HG02798 (cell line): ENCODE data around the gene NTN3.

Experiments used
- ATAC-seq: cut with Tn5 transposase; IDR thresholded peaks from one replicate; pipeline ENCODE4 v1.9.1; 2021; ENCODE audit warnings: mild to moderate bottlenecking; ENCODE audit not compliant: unreplicated experiment, poor library complexity

The NTN3 gene

GRCh38 chr16:2494616-2495015, 23.5 kb downstream of the NTN3 start:
- ATAC-seq: no peak

- ATAC-seq: no peak
Observed at GRCh38 chr16:2495041-2495440, 23.9 kb downstream of the NTN3 start.

GRCh38 chr16:2496223-2497115, 25.4 kb downstream of the NTN3 start:
- ATAC-seq: no peak

- no peak for ATAC-seq
Observed at GRCh38 chr16:2497116-2497630, 26.1 kb downstream of the NTN3 start.

- no peak for ATAC-seq
Observed at GRCh38 chr16:2497695-2498484, 26.8 kb downstream of the NTN3 start.

- ATAC-seq: no peak
Observed at GRCh38 chr16:2498531-2499253, 27.6 kb downstream of the NTN3 start.

GRCh38 chr16:2499454-2499853, 28.4 kb downstream of the NTN3 start:
- ATAC-seq: no peak

GRCh38 chr16:2499890-2500429, 28.9 kb downstream of the NTN3 start:
- ATAC-seq: no peak

- ATAC-seq: no peak
Observed at GRCh38 chr16:2500430-2500917, 29.4 kb downstream of the NTN3 start.

GRCh38 chr16:2500918-2501750, 30.0 kb downstream of the NTN3 start:
- ATAC-seq: peak; percentile 62

- no peak for ATAC-seq
Observed at GRCh38 chr16:2501946-2502895, 31.1 kb downstream of the NTN3 start.

GRCh38 chr16:2505695-2506094, 34.6 kb downstream of the NTN3 start:
- ATAC-seq: no peak

GRCh38 chr16:2507052-2507659, 36.1 kb downstream of the NTN3 start:
- ATAC-seq: peak; percentile 49

- peak; percentile 12 for ATAC-seq
Observed at GRCh38 chr16:2507665-2508064, 36.6 kb downstream of the NTN3 start.

GRCh38 chr16:2508722-2509400, 37.8 kb downstream of the NTN3 start:
- no peak for ATAC-seq

GRCh38 chr16:2511128-2511800, 40.2 kb downstream of the NTN3 start:
- ATAC-seq: no peak
